IPS DF 19.7 (cell line): ENCODE data around the gene KREMEN1.

Source experiments
- DNase-seq: peaks from one replicate; pipeline ENCODE4 v3.0.0-alpha.2; 2013; ENCODE audit warnings: low read depth, low spot score

Gene KREMEN1

GRCh38 chr22:29151316-29151715, 78.5 kb downstream of the KREMEN1 start:
- no peak for DNase-seq

GRCh38 chr22:29152045-29152953, 79.5 kb downstream of the KREMEN1 start:
- no peak for DNase-seq

DNA sequence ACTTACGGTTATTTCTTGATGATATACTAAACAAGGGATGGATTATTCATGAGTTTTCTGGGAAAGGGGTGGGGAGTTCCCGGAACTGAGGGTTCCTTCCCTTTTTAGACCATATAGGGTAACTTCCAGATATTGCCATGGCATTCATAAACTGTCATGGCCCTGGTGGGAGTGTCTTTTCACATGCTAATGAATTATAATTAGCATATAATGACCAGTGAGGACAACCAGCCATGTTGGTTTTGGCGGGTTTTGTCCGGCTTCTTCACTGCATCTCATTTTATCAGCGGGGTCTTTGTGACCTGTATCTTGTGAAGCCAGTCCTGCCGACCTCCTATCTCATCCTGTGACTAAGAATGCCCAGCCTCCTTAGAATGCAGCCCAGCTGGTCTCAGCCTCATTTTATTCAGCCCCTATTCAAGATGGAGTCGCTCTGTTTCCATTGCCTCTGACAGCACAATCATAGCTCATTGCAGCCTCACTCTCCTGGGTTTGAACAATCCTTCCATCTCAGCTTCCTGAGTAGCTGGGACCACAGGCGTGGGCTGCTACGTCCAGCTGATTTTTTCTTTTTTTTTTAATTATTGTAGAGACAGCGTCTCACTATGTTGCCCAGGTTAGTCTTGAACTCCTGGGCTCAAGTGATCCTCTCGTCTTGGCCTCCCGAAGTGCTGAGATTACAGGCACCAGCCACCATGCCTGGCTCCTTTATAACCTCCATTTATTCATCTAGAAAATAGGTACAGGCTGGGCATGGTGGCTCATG, 80.3 kb downstream of the KREMEN1 start:
- no peak for DNase-seq

DNA sequence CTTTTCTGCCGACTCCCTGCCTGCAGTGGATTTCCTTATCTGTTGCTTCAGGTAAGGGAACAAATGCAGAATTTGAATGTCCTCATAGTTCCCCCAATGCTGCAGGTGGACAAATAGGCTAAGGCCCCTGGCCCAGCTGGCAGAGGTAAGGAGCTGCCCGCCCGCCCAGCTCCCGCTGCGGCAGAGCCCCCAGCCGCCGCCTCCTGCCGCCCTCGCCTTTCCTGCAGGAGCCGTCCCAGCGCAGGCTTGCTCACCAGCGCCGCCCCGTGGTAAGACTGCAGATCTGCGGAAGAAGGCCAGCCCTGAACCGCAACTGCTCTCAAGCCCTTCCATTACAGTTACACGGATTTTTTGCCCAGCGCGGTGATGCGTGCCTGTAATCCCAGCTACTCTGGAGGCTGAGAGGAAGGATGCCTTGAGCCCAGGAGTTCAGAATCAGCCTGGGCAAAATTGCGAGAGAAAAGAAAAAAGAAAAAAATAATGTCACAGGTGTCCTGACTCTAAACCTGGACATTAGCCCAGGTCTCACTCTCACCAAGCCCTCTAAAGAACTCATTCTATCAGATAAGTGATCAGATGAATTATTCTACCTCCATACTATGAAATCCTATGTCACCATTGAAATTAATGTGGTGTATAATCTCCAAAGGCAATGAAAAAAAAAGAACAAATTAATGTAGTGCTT, 81.7 kb downstream of the KREMEN1 start:
- no peak for DNase-seq

GRCh38 chr22:29155966-29156365, 83.1 kb downstream of the KREMEN1 start:
- no peak for DNase-seq

GRCh38 chr22:29156507-29156906, 83.7 kb downstream of the KREMEN1 start:
- no peak for DNase-seq

- DNase-seq, result no peak
These were observed 85.1 kb downstream of the KREMEN1 start for GRCh38 chr22:29157759-29158535.

GRCh38 chr22:29158546-29158945, 85.7 kb downstream of the KREMEN1 start:
- DNase-seq, result no peak

DNA sequence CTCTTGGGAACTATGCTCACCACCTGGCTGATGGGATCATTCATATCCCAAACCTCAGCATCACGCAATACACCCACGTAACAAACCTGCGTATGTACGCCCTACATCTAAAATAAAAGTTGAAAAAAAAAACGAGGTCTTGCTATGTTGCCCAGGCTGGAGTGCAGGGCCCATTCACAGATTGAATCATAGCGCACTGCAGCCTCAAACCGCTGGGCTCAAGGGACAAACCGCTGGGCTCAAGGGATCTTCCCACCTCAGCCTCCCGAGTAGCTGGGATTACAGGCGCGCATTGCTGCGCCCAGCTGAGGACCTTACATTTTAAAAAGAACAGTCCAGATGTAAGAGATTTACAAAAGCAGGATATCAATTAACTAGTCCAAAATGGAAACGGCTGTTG, 91.0 kb downstream of the KREMEN1 start:
- no peak for DNase-seq

GRCh38 chr22:29165321-29166060, 92.7 kb downstream of the KREMEN1 start:
- no peak for DNase-seq

DNA sequence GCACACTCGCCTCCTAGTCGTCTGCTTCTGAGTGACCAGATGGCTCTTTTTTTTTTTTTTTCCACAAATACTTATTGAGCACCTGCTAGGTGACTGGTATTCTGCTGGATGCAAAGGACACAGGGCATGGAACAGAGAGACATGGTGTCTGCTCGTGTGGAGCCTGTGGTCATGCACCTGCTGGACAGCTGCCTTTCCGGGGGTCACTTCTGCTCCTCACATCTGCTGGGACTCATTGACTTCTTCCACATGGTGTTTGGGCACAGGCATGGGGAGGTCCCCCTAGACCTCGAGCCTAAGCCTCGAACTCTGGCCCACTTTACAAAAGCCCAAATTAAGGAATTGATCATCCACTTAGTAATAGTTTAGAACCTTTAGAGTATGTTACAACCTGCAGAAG, 93.3 kb downstream of the KREMEN1 start:
- no peak for DNase-seq

- DNase-seq, result no peak
These were observed 94.4 kb downstream of the KREMEN1 start for GRCh38 chr22:29167032-29167911.

DNA sequence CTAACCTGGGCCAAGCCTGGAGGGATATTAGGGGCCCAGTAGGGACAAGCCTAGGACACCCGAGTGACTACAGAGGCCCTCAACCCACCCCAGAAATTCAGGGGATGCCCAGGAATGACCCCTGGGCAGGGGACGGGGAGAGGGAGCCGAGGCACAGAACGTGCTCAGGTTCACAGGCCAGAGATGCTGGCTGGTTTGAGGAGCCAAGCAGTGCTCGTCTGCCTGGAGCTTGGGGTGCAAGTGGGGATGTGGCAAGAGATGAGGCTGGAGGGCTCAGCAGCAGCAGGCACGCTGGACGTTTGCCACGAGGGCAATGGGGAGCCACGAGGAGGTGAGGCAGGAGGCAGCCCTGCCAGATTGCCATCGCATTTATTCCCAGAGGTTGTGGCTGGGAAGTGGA, 98.9 kb downstream of the KREMEN1 start:
- DNase-seq, result no peak

- no peak for DNase-seq
These were observed 99.4 kb downstream of the KREMEN1 start for GRCh38 chr22:29172216-29172615.

- DNase-seq, result no peak
These were observed 102.5 kb downstream of the KREMEN1 start for GRCh38 chr22:29175312-29175835.

DNA sequence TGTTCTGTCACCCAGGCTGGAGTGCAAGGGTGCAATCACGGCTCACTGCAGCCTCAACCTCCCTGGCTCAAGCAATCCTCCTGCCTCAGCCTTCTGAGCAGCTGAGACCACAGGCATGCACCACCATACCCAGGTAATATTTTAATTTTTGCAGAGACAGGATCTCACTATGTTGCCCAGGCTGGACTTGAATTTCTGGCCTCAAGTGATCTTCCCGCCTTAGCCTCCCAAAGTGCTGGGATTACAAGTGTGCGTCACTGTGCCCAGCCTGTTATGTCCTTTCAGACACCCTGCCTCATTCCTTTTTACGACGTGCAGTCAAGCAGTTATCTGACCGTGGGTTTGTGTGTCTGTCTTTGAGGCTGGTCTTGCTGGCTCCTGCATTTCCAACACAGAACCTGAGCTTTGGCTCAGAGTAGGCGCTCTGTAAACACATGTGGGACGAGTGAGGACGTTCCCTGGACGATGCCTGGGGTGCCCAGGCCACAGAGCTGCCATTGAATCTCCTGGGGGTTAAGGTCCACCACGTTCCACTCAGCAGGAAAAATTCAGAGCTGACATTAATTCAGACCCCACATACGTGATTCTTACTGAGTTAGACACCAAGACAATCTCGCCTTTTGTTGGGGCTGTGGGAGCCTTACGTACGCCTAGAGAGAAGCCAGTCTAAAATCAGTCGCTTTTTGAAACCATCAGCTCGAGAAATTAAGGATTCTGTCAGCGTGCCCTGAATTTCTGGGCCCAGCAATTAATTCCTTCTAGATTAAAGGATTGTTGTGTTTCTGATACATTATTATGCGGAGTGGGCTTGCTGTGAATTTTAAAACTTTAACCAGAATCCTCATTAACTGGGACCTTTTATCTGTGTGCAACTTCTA, 111.4 kb downstream of the KREMEN1 start:
- DNase-seq, result no peak

DNA sequence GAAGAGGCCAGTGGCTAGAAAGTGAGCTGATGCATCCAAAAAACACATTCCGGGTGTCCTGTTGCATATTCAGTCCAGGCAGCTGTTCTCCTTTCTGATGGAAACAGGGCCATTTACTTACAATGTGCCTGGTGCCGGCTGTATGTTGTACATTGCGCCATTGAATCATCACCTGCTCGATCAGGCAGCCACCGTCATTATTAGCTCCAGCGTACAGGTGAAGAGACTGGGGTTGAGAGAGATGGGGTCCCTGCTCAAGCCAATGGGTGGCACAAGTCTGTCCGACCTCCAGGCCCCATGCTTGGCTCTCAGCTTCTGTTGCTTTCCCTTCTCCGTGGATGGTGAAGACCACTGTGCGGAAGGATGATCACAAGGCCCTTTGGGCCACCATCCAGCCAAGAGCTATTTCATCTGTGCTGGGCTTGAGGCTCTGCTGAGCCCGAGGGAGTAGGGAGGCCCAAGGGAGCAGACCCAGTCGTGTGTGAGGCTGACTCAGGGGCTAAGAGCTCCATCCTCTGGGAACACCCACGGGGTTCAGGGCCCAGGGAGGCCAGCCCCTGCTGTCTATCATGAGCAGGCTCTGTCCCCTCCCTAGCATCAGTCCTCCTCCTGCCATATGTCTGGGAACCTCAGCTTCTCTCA, 112.1 kb downstream of the KREMEN1 start:
- DNase-seq, result no peak

GRCh38 chr22:29186302-29186701, 113.5 kb downstream of the KREMEN1 start:
- no peak for DNase-seq
